CD4-positive, alpha-beta T cell (primary cell): Measurements from ENCODE around the gene RELT. TPM values are rescaled to one million over a fixed set of nuclear protein-coding genes. Genes with fewer than 3 reads are reported as not detected.

ENCODE experiments used
- ATAC-seq: fragments of 200-7000 bp; cut with Tn5 transposase; one replicate; pipeline ENCODE4 v1.10.0; 2022; ENCODE audit warnings: mild to moderate bottlenecking; ENCODE audit not compliant: poor library complexity
- CTCF ChIA-PET: fragments of 350-600 bp; sonication (Branson Sonifier 250); formaldehyde crosslinking; loops from one replicate; lab custom pipeline; 2021; ENCODE audit warnings: antibody characterized with exemption, inconsistent platforms; lab: Charles Lee
- POLR2A ChIA-PET: fragments of 350-600 bp; sonication (Branson Sonifier 250); formaldehyde crosslinking; loops from one replicate; lab custom pipeline; 2021; ENCODE audit warnings: antibody characterized with exemption, inconsistent platforms; lab: Charles Lee
- DNase-seq, 14 experiments: peaks; one replicate each; pipeline ENCODE4 v3.0.0-alpha.2; 2013 to 2020; ENCODE audit warnings: mixed read lengths in 2 of 14
- H3K27ac ChIP-seq, 2 donors: one replicate each; pipeline versions ENCODE4 v1.5.1 to v1.7.0; 2013; ENCODE audit warnings: low read length in 2 of 2, low read depth in 1 of 2, mild to moderate bottlenecking in 1 of 2
- H3K27me3 ChIP-seq, 2 experiments: 1 replicate in 1 of 2; 2 replicates in 1 of 2; pipeline versions ENCODE4 v1.6.1 to v1.7.0; 2013; ENCODE audit warnings: low read length in 2 of 2, control low read depth in 1 of 2, mild to moderate bottlenecking in 1 of 2, moderate library complexity in 1 of 2; ENCODE audit not compliant: insufficient read depth in 2 of 2, control insufficient read depth in 1 of 2
- H3K36me3 ChIP-seq: one replicate; pipeline ENCODE4 v1.6.1; 2013; ENCODE audit warnings: low read length, control low read depth; ENCODE audit not compliant: insufficient read depth
- H3K4me1 ChIP-seq: one replicate; pipeline ENCODE4 v1.6.1; 2013; ENCODE audit warnings: low read length, control low read depth; ENCODE audit not compliant: insufficient read depth
- H3K4me3 ChIP-seq: one replicate; pipeline ENCODE4 v1.5.1; 2013; ENCODE audit warnings: mild to moderate bottlenecking, low read length, moderate library complexity
- H3K9me3 ChIP-seq, 2 experiments: 1 replicate in 1 of 2; 2 replicates in 1 of 2; pipeline versions ENCODE4 v1.6.1 to v1.7.0; 2013; ENCODE audit warnings: low read length in 2 of 2, mild to moderate bottlenecking in 2 of 2, control low read depth in 1 of 2, moderate library complexity in 1 of 2; ENCODE audit not compliant: control insufficient read depth in 1 of 2, insufficient read depth in 1 of 2
- H3K27ac Mint-ChIP-seq: one replicate; pipeline ENCODE4 v1.8.0; 2020; ENCODE audit warnings: mixed read lengths
- H3K27me3 Mint-ChIP-seq: one replicate; pipeline ENCODE4 v1.8.0; 2021; ENCODE audit warnings: mixed read lengths
- H3K36me3 Mint-ChIP-seq: one replicate; pipeline ENCODE4 v1.8.0; 2021; ENCODE audit warnings: low read depth, mixed read lengths
- H3K4me1 Mint-ChIP-seq: one replicate; pipeline ENCODE4 v1.8.0; 2021; ENCODE audit warnings: low read depth, mixed read lengths
- H3K4me3 Mint-ChIP-seq: one replicate; pipeline ENCODE4 v1.8.0; 2020; ENCODE audit warnings: mild to moderate bottlenecking, mixed read lengths
- H3K9me3 Mint-ChIP-seq: one replicate; pipeline ENCODE4 v1.8.0; 2020; ENCODE audit warnings: mixed read lengths
- CTCF ChIP-seq: fragments of 200-600 bp; IDR thresholded peaks from one replicate; pipeline ENCODE4 v1.8.0; 2022; ENCODE audit warnings: antibody characterized with exemption, mild to moderate bottlenecking
- intact Hi-C, 2 experiments: fragments of 100-400 bp; cut with DNase I in 1 of 2; cut with micrococcal nuclease in 1 of 2; formaldehyde crosslinking; loops; one replicate each; pipeline versions ENCODE4 v1.15.1 to v1.9.0; 2023 to 2025; cut with DNase I, micrococcal nuclease
- total RNA-seq, 174 experiments: library from RNA in 2 of 174; stranded (reverse) in 2 of 174; gene quantifications; one replicate each; pipeline ENCODE4 v1.2.3 and lab custom pipeline; 2021 to 2026

Gene RELT
- total RNA-seq, 2 experiments from 2014 or later: 107 to 114 TPM

GRCh38 chr11:73375830-73376159, 404 bp upstream of the RELT start:
- intact Hi-C loops: loop anchor here (1.0 to 10.0 kb wide), 6 partner anchors 9 to 941 kb away; partner anchors contain the start of genes CLPB (in 1 of the 2), COA4 (in 1 of the 2), FAM168A (in 1 of the 2) and PAAF1 (in 1 of the 2)
- Histone ChIP-seq H3K4me1 (peaks cover 53% of the 10 kb centered on the region), H3K27me3 (no peaks in the 10 kb centered on the region), H3K36me3 (no peaks in the 10 kb centered on the region), H3K4me3 (peak overlapping the region; percentile 33), H3K27ac (peak overlapping the region; percentile 65 to 91), H3K9me3 (no peaks in the 10 kb centered on the region)
- H3K9me3 Mint-ChIP-seq: no peaks in the 10 kb centered on the region
- TF ChIP-seq CTCF: no peak
- peak overlapping the region; percentile 86 for H3K4me3 Mint-ChIP-seq
- ATAC-seq: no peak
- peaks cover 6% of the 10 kb centered on the region for H3K36me3 Mint-ChIP-seq
- no peak for DNase-seq
- ChIA-PET CTCF (interaction anchor here (1.1 kb wide), 1 partner anchor 24 kb away, joined by 3 read pairs; no protein-coding TSS in a partner anchor), POLR2A (interaction anchor here (1.0 kb wide), 3 partner anchors 9 to 15 kb away, joined by 3 to 4 read pairs (median 3); no protein-coding TSS in a partner anchor)
- H3K27me3 Mint-ChIP-seq: no peaks in the 10 kb centered on the region
- peaks cover 40% of the 10 kb centered on the region for H3K4me1 Mint-ChIP-seq
- H3K27ac Mint-ChIP-seq: peak overlapping the region; percentile 88

- Histone ChIP-seq H3K27me3 (no peaks in the 10 kb centered on the region), H3K4me1 (peaks cover 66% of the 10 kb centered on the region), H3K36me3 (no peaks in the 10 kb centered on the region), H3K9me3 (no peaks in the 10 kb centered on the region), H3K27ac (peak overlapping the region; percentile 76 to 78), H3K4me3 (peak overlapping the region; percentile 84)
- peaks cover 44% of the 10 kb centered on the region for H3K4me1 Mint-ChIP-seq
- CTCF ChIA-PET: interaction anchor here (1.1 to 1.2 kb wide), 2 partner anchors 26 to 69 kb away, joined by 3 read pairs; partner anchors contain the start of gene ARHGEF17
- H3K27me3 Mint-ChIP-seq: no peaks in the 10 kb centered on the region
- H3K9me3 Mint-ChIP-seq: no peaks in the 10 kb centered on the region
- H3K4me3 Mint-ChIP-seq: peak overlapping the region; percentile 93
- peak; percentile 25 for ATAC-seq
- peak overlapping the region; percentile 88 for H3K27ac Mint-ChIP-seq
- H3K36me3 Mint-ChIP-seq: peaks cover 6% of the 10 kb centered on the region
- POLR2A ChIA-PET: interaction anchor here (0.8 to 1.6 kb wide), 6 partner anchors 9 to 26 kb away, joined by 3 to 9 read pairs (median 4); no protein-coding TSS in a partner anchor
- peak in 13 of 14 experiments; percentile 30 to 88 (median 51) for DNase-seq
- intact Hi-C loops: loop anchor here (1.0 to 10.0 kb wide), 6 partner anchors 11 to 942 kb away; partner anchors contain the start of genes CLPB (in 1 of the 2), COA4 (in 1 of the 2), FAM168A (in 1 of the 2) and PAAF1 (in 1 of the 2)
- TF ChIP-seq CTCF: no peak
Observed at GRCh38 chr11:73376803-73377629, 817 bp downstream of the RELT start.

DNA sequence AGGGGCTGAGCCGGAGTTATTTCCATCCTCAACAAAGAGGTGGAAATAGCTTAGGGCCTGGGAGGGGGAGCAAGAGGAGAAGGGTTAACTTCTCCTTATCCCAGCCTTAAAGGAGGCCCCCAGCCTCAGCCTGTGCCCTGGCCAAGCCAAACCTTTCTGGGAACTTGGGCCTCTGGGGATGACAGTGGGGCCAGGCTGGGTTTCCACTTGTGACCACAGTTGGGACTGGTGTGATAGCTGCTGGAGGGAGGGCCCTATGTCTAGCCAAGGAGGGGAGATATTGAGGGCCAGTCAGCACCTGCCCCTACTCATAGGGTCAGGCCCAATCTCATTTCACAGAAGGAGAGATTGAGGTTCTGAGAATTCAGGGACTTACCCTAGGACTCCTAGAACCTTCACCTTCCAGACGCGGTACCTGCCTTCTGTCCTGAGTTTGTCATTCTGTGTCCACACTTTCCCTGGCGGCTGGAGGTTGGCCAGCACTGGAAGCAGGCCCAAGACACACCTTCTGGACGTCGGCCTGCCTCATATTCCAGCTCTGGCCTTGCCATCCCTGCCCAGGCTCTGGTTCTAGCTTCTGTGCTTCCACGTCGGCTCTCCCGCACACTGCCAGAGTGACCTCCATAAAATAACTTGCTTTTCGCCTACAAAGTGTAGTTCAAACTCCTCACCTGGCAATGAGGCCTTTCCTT, 3.1 kb downstream of the RELT start:
- H3K4me3 ChIP-seq: no peak overlapping the region
- ATAC-seq (no peak), DNase-seq (no peak)
- no peaks in the 10 kb centered on the region for H3K27me3 ChIP-seq
- Mint-ChIP-seq H3K4me1 (peaks cover 65% of the 10 kb centered on the region), H3K36me3 (peaks cover 6% of the 10 kb centered on the region), H3K4me3 (peak overlapping the region; percentile 93), H3K9me3 (no peaks in the 10 kb centered on the region), H3K27ac (peak overlapping the region; percentile 88), H3K27me3 (no peaks in the 10 kb centered on the region)
- no peaks in the 10 kb centered on the region for H3K36me3 ChIP-seq
- peaks cover 86% of the 10 kb centered on the region for H3K4me1 ChIP-seq
- ChIA-PET POLR2A (interaction anchor here (0.6 kb wide), 1 partner anchor 246 kb away, joined by 4 read pairs; no protein-coding TSS in a partner anchor), CTCF (interaction anchor here (1.6 kb wide), 1 partner anchor 28 kb away, joined by 4 read pairs; no protein-coding TSS in a partner anchor)
- H3K9me3 ChIP-seq: no peaks in the 10 kb centered on the region
- no peak overlapping the region for H3K27ac ChIP-seq
- no peak for TF ChIP-seq CTCF
- intact Hi-C loops: loop anchor here in 1 of 2 experiments (10.0 kb wide), 2 partner anchors 495 to 945 kb away; partner anchors contain the start of genes CLPB, COA4 and PAAF1
